ENCODE data around the gene UTS2B.
"Not testable (repeated sequence)": the region's sequence is repeated elsewhere in the genome, so short reads cannot be mapped to it uniquely, and the experiment has no call there.

Gene UTS2B

GRCh38 chr3:191254098-191254873 lies 76.0 kb downstream of the UTS2B start:
- TF ChIP-seq, protein P1, sequence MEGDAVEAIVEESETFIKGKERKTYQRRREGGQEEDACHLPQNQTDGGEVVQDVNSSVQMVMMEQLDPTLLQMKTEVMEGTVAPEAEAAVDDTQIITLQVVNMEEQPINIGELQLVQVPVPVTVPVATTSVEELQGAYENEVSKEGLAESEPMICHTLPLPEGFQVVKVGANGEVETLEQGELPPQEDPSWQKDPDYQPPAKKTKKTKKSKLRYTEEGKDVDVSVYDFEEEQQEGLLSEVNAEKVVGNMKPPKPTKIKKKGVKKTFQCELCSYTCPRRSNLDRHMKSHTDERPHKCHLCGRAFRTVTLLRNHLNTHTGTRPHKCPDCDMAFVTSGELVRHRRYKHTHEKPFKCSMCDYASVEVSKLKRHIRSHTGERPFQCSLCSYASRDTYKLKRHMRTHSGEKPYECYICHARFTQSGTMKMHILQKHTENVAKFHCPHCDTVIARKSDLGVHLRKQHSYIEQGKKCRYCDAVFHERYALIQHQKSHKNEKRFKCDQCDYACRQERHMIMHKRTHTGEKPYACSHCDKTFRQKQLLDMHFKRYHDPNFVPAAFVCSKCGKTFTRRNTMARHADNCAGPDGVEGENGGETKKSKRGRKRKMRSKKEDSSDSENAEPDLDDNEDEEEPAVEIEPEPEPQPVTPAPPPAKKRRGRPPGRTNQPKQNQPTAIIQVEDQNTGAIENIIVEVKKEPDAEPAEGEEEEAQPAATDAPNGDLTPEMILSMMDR (IDR thresholded peaks at IDR 0.05; ENCODE audit: low read length, missing control alignments): no peak
- DNase-seq (ENCODE audit: low read depth): peak; percentile 52
- H3K4me3 ChIP-seq (replicated peaks; ENCODE audit: low read depth, low read length): no peak overlapping the region

GRCh38 chr3:191253089-191253799 lies 77.1 kb downstream of the UTS2B start:
- DNase-seq (ENCODE audit: low read depth): no peak
- TF ChIP-seq, protein P1 (IDR thresholded peaks at IDR 0.05; ENCODE audit: low read length, missing control alignments): no peak
- no peak overlapping the region for H3K4me3 ChIP-seq (replicated peaks; ENCODE audit: low read depth, low read length)

DNA sequence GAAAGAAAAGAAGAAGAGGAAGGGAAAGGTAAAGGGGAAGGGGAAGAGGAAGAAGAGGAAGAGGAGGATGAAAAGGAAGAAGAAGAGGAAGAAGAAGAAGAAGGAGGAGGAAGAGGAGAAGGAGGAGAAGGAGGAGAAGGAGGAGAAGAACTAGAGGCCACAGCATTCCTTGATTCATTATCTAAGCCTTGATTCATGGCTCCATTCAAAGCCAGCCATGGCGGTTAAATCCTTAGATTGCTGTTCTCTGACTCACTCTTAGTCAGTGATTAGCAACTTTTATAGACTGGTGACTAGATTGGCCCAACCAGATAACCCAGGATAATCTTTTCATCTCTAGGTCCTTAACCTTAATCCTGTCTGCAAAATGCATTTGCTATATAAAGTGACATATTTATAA lies 83.7 kb downstream of the UTS2B start:
- DNase-seq (ENCODE audit: low read depth): peak; percentile 52

DNA sequence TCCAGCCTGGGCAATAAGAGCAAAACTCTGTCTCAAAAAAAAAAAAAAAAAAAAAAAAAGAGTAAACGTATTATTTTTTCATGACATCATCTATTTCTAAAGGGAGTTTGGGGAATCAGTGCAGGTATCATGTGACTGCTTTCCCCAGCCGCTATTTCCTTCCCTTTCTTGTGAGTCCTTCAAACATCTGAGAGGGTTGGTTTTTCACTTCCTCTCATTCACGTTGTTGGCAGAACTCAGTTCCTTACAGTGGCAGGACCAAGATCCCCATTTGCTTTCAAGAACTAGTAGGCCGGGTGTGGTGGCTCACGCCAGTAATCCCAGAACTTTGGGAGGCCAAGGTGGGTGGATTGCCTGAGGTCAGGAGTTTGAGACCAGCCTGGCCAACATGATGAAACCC lies 84.3 kb downstream of the UTS2B start:
- H3K4me3 ChIP-seq (replicated peaks; ENCODE audit: low read depth, low read length); DNase-seq (ENCODE audit: low read depth): not testable (repeated sequence)

More for the DNA sequence above, 83.7 kb downstream of the UTS2B start:
- H3K4me3 ChIP-seq (replicated peaks; ENCODE audit: low read depth, low read length): no peak overlapping the region
- TF ChIP-seq, protein P1 (IDR thresholded peaks at IDR 0.05; ENCODE audit: low read length, missing control alignments): no peak

DNA sequence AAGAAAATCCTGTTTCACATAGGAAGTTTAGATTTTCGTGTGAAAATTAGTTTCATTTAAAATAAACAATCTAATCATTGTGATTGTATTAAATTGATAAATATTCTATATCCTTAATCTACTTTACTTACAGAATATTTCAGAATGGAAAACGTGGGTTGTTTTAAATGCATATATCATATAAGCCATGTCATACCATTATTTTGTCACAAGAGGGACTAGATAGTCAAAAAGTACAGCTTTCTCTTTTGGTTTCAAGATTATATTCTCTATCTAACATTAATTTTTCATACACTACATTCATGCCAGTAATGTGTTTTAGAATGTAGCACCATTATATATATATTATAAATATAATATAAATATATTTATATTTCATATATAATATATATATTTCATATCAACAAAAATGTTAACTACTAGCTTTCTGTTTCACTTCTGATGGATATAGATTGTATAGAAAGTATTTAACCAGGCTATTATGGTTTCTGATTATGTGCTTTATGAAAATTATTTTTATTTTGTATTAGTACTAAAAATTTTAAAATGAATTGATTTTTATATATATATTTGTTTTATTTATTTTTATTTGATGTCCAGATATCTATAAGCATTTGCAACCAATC lies 86.0 kb downstream of the UTS2B start:
- TF ChIP-seq, protein P1 (IDR thresholded peaks at IDR 0.05; ENCODE audit: low read length, missing control alignments): peak; percentile 52
- H3K4me3 ChIP-seq (replicated peaks; ENCODE audit: low read depth, low read length): no peak overlapping the region
- DNase-seq (ENCODE audit: low read depth): peak; percentile 60

- TF ChIP-seq, protein P1 (IDR thresholded peaks at IDR 0.05; ENCODE audit: low read length, missing control alignments): no peak
- no peak for DNase-seq (ENCODE audit: low read depth)
- no peak overlapping the region for H3K4me3 ChIP-seq (replicated peaks; ENCODE audit: low read depth, low read length)
Measured at GRCh38 chr3:191240486-191240885, 89.8 kb downstream of the UTS2B start.

- TF ChIP-seq, protein P1 (IDR thresholded peaks at IDR 0.05; ENCODE audit: low read length, missing control alignments): no peak
- H3K4me3 ChIP-seq (replicated peaks; ENCODE audit: low read depth, low read length): no peak overlapping the region
- peak; percentile 47 for DNase-seq (ENCODE audit: low read depth)
Measured at GRCh38 chr3:191239407-191240031, 90.8 kb downstream of the UTS2B start.

Data from fibroblast of pulmonary artery (primary cell).